ENCODE results near the gene BRD7.

- no peak for TF ChIP-seq POLR2A (IDR thresholded peaks at IDR 0.05)
- TF ChIP-seq CTCF (IDR thresholded peaks at IDR 0.05) = no peak
These were observed 15.8 kb upstream of the BRD7 start for GRCh38 chr16:50384500-50385135.

Data from testis (tissue), 2 donors.